NCI-H510A (cell line): Measurements from ENCODE around the gene EPB41.
"Not testable (repeated sequence)": the region's sequence is repeated elsewhere in the genome, so short reads cannot be mapped to it uniquely, and the experiment has no call there.

Experiments used
- DNase-seq: peaks from one replicate; lab custom pipeline; 2025; lab: John Stamatoyannopoulos, UW

The EPB41 gene

GRCh38 chr1:29052941-29053340 lies 138.6 kb downstream of the EPB41 start:
- no peak for DNase-seq

DNA sequence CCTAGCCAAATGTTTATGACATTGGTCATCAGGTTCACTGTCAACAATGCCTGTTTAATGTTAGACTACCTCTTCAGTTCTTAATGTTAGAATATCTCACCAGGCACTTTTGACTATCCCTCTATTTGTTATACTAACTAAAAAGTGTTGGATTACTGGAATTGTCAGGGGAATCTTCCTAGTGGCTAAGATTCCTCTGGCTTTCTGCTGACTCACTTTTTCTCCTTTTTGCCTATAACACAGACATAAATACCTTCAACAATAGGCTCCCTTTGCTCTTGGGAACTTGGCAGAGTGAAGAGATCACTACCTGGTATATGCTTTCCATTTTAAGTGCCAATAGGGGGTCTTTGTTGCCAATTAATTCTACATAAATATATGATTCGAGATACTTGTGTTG lies 140.8 kb downstream of the EPB41 start:
- DNase-seq: no peak

GRCh38 chr1:29056256-29056655 lies 141.9 kb downstream of the EPB41 start:
- DNase-seq: no peak

DNA sequence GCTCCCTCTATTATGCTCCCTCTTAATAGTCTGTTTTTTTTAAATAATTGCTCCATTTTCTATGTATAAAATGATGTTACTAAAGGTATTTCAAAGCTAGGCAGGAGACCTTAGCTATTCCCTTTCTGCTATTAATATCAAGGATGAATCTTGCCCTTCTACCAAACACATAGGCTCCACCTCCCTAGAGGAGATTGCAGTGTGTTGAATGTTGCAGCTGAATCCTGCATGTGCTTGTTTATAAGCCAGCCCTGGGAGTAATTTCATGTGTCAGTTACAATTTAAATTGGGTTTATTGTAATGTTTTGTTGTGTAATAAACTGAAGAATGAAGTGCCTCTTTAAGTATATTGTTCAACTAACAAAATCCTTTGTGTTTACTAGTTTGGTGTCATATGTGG lies 143.3 kb downstream of the EPB41 start:
- no peak for DNase-seq

GRCh38 chr1:29062157-29062942 lies 148.0 kb downstream of the EPB41 start:
- DNase-seq: no peak

- no peak for DNase-seq
Measured at GRCh38 chr1:29064064-29064463, 149.7 kb downstream of the EPB41 start.

- DNase-seq: no peak
Measured at GRCh38 chr1:29077155-29077554, 162.8 kb downstream of the EPB41 start.

GRCh38 chr1:29079916-29080629 lies 165.7 kb downstream of the EPB41 start:
- not testable (repeated sequence) for DNase-seq

DNA sequence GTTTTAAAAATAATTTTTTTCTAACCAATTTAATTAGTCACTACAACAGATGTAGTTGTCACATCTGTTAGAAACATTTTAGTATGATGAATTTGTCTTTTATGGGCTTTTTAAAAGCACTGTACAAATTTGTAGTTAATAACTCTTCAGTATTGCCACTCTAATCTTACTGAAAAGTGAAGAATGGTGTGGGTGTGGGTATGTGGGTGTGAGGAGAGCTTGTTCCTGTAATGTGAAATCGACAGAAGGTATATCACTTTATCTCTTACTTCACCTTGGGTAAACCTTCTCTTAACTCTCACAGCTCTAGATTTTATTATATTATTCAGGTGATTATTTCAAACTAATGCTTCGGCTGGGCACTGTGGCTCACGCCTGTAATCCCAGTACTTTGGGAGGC lies 166.8 kb downstream of the EPB41 start:
- DNase-seq: no peak

DNA sequence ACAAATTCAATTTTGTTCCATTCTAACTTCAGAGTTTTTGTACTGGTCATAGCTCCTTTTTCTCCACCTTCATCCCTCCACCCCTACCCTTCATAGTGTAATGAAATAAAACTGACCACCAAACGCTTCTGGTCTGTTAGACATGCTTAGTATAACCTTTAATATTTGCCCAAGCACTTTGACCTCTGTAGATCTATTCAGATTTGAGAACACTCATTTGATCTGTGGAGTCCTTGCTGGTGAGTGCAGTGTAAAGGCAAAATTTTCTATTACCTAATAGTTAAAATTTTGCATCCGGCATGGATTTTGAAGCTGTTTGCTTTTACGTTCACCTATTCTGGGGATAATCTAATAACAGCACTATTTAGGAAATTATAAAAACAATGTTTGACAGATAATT lies 168.2 kb downstream of the EPB41 start:
- no peak for DNase-seq

DNA sequence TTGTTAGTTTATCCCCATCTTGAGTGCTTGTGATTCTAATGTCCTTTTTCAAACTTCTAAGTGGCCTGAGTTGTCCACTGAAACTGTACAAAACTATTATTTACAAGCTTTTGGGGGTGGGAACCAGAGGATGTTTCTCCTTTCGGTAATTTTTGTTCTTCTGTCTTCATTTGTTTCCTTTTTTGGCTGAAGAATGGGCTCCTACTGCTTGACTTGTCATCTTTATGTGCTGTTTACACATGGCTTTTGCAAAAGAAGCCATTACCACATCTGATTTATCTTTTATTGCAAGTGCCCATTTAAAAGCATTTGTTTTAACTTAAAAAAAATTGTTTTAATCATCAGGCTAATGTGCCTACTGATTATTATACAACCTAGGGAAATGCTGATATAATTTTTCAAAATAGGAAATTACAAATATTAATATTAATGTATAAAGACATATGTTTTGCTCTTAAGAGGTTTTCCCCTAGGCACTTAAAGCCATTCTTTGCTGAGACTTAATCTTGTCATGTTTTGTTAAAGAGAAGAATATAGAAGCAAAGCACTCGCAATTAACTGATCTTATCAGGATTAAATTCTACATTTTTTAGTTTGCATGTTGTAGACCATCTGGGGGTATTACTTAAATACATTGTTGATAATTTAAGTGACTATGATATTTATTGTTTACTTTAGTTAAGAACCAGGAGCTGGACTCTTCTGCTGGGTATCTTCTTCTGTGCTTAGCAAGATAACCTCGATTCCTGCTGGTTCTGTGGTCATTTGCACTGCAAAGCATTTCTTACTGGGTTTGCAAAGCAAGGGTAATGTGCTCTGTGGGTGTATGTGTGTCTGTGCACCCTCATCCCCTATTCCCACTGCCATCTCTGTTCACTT lies 169.2 kb downstream of the EPB41 start:
- DNase-seq: no peak

GRCh38 chr1:29084196-29084521 lies 169.8 kb downstream of the EPB41 start:
- no peak for DNase-seq

DNA sequence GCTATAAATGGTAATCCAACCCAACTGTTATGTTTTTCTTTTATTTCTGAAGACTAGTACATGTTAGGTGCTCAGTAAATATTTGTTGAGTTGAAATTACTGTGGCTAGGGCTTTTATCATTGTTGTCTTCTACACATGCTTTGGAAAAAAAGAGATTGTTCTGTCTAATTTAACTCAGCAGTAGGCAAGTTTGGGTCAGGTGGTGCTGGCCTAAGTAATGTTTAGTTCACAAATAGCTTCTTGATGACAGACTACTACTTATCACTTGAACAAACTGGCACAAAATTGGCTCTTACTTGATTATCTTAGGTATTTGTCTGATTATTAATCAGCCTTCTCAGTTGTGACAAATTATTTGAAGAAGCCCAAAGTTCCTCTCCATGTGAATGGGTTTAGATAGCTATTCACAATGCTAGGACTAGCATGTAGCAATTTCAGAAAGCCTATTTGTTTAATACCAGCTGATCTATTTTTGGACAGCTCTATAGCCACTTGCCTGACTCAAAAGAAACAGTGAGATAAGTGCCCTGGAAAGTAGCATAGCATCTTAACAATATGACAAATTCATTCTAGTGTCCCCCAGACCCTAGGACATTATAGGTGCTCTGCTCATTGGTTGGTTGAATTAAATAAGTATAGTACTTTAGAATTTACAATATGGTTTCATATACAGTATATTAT lies 176.7 kb downstream of the EPB41 start:
- DNase-seq: no peak

GRCh38 chr1:29092704-29093103 lies 178.3 kb downstream of the EPB41 start:
- DNase-seq: not testable (repeated sequence)

GRCh38 chr1:29094433-29094832 lies 180.1 kb downstream of the EPB41 start:
- DNase-seq: no peak

DNA sequence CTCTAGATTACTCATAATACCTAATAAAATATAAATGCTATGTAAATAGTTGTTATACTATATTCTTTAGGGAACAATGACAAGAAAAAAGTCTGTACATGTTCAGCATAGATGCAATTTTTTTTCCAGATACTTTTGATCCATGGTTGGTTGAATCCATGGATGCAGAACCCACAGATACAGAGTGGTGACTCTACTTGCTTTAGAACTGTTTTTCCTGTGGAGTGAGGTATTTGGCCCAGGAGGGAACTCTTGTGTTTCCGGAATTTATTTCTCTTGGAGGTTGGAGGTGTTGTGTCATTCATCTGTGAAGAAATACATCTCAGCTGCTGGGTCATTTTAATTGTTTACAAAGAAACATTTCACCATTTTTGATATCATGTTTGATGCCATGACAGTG lies 180.6 kb downstream of the EPB41 start:
- DNase-seq: no peak

DNA sequence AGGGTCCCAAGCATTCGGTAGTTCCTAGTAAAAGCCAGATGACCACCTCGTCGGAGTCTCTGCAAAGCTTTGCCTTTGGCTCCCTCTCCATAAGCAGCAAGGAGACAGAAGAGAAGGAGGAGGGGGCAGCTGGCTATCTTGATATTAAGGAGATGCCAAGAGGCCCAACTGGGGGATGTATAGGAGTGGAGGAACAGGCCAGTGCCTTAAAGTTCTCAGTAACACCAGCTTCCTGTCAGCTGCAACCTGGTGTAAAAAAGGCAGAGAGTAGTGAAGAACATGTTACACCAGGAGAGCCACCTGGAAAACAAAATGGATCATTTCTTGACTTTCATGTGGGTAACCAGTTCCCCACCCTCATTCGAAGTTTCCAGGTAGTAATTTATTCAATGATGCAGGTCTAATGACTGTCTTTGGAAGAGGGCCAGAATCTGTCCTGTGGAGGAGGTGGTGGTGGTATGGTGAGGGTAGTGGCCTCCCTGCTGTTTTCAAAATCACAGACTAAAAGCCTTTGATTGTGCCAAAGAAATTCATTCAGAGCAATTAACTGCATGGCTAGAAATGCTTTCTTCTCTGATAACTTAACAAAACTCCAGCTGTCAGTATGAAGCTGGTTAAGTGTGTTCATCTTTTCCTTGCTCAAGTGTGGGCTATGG lies 182.0 kb downstream of the EPB41 start:
- DNase-seq: no peak

GRCh38 chr1:29099286-29099685 lies 184.9 kb downstream of the EPB41 start:
- no peak for DNase-seq

- no peak for DNase-seq
Measured at GRCh38 chr1:29100487-29100886, 186.1 kb downstream of the EPB41 start.

- DNase-seq: no peak
Measured at GRCh38 chr1:29105822-29106221, 191.5 kb downstream of the EPB41 start.

GRCh38 chr1:29108041-29108440 lies 193.7 kb downstream of the EPB41 start:
- DNase-seq: not testable (repeated sequence)
